HG03558 (cell line): Measurements from ENCODE around the gene KRT15.
"Not testable (repeated sequence)": the region's sequence is repeated elsewhere in the genome, so short reads cannot be mapped to it uniquely, and the experiment has no call there.

Experiments used
- ATAC-seq: cut with Tn5 transposase; IDR thresholded peaks from one replicate; pipeline ENCODE4 v1.9.1; 2021; ENCODE audit warnings: moderate number of reproducible peaks; ENCODE audit not compliant: unreplicated experiment; ENCODE audit errors: extremely low read depth

Gene KRT15

GRCh38 chr17:41544935-41545334 is 26.2 kb upstream of the KRT15 start:
- no peak for ATAC-seq

- no peak for ATAC-seq
Observed at GRCh38 chr17:41544491-41544892, 25.8 kb upstream of the KRT15 start.

GRCh38 chr17:41542786-41543185 is 24.1 kb upstream of the KRT15 start:
- not testable (repeated sequence) for ATAC-seq

DNA sequence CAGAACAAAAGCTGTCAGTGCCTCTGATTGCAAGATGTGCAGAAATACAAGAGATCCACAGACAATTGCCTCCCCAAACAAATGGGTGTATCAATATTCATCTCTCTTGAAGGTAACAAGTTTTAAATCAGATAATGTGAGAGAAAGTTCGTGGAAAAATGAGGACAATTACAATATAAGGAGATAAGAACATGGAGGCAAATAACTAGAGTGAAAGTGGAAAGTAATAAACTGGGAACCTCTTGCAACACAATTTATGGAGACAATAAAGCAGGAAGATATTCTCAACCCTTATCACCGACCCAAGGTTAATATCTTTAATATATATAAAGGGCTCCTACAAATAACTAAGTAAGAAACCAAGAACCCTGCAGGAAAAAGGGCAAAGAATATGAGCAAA is 23.7 kb upstream of the KRT15 start:
- no peak for ATAC-seq

DNA sequence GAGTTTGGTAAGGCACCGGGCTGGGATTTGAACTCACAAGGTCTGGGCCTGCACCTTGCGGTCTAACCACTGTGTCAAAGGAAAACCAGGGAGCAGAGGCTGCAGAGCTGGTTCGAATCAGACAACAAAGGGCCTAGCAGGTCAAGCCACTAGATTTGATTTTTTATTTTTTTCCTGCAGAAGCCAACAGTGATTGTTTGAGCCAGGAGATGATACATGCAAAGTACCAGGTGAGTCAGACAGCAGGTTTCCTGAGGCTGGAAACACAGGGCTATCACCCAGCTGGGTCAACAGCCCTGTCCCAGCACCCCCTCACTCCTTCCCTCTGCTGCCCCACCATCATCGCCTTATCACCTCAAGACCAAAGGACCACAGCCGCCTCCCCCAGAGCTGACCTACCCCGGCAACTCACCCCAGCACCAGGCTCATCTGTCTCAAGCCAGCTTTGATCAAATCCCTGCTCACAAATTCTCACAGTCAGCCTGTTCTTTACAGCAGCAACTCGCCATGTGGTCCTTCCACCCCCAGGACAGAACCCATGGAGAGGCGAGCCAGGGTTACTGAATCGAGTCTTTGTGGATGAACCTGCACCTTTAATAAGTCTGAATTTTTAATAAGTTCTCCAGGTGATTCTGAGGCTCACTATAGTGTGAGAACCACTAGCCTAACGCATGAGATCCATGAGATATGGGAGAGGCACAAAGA is 22.4 kb upstream of the KRT15 start:
- no peak for ATAC-seq

DNA sequence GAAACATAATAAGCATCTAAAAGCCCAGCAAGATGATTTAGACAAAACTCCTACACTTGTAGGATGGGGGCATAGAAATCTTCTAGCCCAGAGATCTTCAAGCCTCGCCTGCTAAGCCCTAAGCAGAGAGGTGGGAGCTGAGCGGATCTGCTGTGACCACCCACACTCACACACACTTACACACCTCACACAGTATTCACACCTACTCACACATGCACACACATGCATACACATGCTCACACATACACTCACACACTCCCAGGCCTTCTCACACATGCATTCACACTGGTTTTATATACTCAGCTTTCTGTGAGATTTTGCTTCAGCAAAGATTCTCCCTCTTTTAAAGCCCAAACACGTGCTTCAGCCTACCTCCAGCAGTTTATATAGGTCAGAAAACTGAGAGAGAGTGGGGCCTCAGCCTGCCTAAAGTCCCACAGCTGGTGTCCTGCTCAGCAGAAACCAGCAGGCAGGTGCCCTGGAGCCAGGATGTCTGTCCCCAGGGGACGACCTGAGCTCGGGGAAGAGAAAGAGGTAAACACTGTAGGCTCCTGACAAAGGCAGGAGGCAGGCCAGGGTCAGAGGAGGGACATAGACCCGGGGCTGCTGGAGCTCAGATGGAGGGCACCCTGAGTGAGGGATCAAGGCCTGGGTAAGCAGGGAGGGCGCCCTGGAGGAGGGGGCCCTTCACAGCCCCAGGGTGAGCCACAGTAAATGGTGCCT is 21.4 kb upstream of the KRT15 start:
- ATAC-seq, result no peak

GRCh38 chr17:41539071-41539492 is 20.4 kb upstream of the KRT15 start:
- no peak for ATAC-seq

GRCh38 chr17:41538565-41538991 is 19.9 kb upstream of the KRT15 start:
- no peak for ATAC-seq

DNA sequence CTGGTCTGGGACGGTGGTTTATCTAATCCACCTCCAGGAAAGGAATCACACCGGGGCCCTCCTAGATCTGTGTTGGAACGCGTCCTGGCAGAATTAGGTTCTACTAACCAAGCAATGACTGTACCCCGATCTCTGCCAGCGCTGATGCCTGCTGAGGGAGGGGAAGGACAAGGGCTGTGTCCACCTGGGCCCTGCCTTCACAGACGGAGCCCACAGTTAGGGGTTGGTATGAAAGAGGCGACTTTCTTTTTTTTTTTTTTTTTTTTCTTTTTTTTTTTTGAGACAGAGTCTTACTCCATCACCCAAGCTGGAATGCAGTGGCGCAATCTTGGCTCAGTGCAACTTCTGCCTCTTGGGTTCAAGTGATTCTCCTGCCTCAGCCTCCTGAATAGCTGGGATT is 19.3 kb upstream of the KRT15 start:
- ATAC-seq, result no peak

- ATAC-seq, result no peak
Observed at GRCh38 chr17:41537614-41537954, 18.9 kb upstream of the KRT15 start.

DNA sequence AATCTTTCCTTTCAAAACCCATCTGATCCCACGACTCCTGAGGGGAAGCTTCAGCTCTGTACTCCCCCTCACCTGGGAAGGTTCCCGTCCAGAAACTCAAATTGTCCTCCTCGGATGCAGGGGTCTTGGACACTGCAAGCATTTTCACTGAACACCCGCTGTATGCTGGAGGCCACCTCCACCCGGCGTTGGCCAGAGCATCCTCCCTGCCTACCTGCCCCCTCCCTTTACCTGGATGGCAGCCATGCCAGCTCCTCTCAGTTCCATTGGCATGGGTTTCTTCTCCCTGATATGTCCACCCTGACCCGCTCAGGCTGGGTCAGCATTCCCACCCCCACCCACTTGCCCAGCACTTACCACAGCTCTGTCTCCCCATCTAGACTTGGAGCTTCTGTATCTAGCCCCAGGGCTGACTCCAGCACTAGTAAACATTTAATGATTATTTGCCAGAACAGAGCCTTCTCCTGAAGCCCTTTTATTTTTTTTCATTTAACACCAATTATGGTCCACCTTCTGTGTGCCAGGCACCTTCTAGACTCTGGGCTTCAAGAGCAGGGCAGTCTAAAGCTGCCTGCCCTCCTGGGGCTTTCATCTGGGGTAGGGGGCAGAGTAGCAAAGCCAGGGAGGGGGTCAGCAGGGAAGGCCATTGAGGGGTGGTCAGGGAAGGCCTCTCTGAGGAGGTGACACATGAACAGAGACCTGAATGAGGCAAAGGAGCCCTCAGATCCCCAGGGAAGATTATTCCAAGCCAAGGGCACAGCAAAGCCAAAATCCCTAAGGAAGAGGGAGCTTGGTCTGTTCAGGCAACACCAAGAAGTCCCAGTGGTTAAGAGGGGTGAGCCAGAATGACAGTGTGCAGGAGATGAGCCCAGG is 18.3 kb upstream of the KRT15 start:
- no peak for ATAC-seq

DNA sequence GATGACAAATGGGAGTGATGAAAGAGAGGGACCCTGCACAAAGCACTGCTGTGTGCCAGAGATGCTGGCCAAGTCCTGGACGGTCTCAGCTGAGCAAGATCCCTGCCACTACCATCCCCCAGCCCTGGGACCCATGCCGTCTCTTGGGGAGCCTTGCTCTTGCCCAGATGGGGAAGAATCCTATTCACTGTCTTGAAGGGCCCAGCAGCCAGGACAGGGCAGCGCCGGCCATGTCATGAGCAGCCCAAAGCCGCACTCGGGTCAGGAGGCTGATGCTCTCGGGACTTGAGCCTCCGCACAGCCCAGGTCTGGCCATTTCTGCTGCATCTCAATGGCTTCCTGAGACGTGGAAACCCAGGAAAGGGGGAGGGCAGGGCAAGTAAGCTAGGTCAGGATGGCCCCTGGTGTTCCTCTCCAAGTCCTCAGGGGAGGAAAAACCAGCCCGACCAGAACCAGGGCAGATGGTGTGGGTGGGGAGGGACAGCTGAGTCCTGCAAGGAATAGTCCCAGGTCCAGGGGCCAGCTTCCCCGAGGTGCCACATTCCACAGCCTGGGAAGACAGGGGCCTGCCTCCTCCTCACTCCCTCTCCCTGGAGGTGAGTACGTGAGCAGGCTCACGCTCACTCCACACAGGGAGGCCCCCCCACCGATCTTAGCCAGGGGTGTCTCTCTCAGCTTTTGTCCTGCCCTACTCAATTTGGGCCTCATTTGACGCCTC is 17.2 kb upstream of the KRT15 start:
- no peak for ATAC-seq

DNA sequence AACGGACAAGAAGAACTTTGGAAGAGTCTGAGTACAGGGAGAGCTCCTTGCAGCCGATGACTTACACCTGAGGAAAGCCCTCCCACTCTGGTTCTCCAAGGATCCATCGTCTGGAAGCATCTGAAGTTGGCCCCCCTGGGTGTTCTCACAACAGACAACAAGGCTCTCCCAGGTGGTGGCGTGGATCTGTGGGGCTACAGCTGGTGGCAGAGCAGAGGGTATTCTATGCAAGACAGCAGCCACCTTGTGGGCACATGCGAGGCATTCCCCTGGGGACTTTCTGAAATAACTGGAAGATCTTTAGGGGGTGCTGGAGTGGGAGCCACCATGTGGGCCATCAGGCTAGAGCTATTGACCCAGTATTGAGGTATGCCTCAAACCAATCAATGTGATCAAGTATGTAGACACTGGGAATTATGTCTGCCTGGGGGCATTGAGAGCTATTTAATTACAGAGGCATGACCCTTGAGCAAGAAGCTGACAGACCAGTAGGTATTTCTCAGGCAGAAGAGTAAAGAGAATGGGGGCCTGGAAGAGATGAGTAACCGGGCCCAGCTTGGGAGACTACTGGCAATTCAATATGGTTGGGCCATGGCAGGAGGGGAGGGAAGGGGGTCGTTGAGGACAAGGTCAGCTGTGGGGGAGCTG is 16.3 kb upstream of the KRT15 start:
- no peak for ATAC-seq

DNA sequence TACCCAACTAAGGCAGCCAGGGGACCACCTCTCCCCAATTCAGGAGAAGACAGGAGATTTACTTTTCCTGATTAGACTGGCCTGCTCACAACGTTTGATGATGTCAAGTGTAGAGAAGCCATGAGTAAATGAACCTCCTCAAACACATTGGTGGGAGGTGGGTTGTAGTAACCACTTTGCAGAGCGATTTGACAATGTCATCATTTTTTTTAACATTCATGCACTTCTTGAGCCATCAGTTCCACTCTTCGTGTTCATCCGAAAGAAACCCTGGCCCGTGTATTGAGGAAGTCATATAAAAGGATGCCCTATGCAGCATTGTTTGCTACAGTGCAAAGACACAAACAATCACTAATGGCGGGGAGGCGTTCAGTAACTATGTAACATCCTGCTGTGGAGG is 14.9 kb upstream of the KRT15 start:
- ATAC-seq, result no peak

- no peak for ATAC-seq
Observed at GRCh38 chr17:41532947-41533570, 14.4 kb upstream of the KRT15 start.

DNA sequence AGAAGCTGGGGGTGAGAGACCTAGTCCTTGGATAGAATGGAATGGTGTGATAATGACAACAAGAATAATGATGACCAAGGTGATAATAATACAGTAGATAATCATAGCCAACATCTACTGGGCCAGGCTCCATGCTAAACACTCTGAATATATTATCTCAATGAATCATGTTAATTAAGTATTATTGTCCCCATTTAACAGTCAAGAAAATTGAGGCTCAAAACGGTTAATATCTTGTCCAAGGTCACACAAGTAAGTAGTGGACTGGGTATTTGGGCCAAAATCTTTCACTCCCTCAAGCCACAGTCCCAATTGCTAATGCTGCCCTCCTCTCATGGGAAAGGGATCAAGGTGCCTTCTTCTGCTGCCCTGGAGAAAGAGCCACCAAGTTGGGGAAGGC is 13.3 kb upstream of the KRT15 start:
- ATAC-seq, result no peak

GRCh38 chr17:41530062-41531048 is 11.7 kb upstream of the KRT15 start:
- no peak for ATAC-seq

- ATAC-seq, result no peak
Observed at GRCh38 chr17:41529491-41529915, 10.8 kb upstream of the KRT15 start.
